GM11168 (cell line): Measurements from ENCODE around the gene ANXA3.
"Not testable (repeated sequence)": the region's sequence is repeated elsewhere in the genome, so short reads cannot be mapped to it uniquely, and the experiment has no call there.

Experiments used
- in situ Hi-C: fragments of 300-500 bp; cut with MboI; formaldehyde crosslinking; loops from one replicate; pipeline ENCODE4 v1.12.0; 2022; ENCODE audit warnings: low sequenced_read_pairs; ENCODE audit not compliant: unreplicated experiment

The ANXA3 gene

DNA sequence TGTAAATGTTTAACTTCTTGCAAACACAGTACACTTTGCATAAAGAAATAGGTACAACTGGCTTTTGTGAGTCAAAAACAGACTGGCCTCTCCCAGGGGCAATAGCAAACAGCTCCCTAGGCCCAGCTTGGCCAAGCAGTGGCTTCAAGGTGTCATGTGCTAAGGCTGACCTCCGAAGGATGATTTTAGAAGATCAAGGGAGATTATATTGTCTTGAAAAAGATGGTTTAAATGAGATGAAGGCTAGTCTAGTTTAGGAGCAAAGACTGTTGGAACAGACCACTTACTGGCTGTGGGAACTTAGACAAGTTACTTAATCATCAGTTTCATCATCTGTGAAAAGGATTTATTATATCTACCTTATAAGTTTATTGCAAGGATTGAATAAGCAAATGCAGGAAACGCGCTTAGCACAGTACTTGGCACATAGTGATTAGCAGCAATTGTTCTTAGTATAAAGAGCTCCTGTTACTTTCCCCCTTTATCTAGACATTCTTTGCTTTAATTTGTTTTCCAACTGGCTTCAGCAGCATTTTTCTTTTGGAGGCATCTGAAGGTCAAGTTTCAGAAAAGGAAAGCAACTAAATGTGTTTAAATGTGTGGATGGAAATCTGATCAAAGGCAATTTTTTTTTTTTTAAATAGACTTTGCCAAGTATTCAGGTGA lies 17.2 kb downstream of the ANXA3 start:
- in situ Hi-C loops, result no loop called here

DNA sequence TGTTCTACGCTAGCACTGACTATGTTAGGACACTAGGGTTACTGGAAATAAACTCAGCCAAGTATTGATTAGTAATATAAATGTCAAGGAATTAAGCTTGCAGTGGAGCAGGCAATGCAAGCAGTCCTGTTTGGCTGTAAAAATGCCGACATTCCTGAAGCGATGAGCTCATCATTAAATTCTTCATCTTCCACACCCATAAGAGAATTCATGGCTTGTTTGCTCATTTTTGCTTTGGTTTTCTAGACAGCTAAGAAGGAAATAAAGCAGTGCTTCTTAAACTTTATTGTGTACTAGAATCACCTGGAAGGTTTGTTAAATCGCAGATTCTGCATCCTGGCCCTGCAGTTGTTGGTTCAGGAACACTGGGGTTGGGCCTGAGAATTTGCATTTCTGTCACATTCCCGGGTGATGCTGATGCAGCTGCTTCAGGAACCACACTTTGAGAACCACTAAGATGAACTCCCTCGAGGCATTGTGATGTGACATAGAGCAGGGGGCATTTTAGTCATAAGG lies 17.8 kb downstream of the ANXA3 start:
- in situ Hi-C loops, result no loop called here

DNA sequence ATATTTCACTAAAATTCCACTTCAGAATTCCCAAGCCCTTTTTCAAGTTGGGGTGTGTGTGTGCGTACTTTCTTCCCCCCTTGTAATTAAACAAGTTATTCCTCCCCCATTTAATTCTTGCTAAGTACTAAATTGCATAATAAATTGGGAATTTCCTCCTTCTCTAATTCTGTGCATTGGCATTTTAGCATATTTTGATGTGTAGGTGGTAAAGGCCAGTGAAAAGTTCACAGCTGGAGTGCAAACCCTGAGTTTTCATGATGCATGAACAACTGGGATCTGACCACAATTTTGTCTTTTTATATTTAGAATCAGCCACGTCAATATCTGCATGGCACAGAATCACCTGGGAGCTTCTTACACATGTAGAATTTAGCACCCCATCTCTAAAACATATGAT lies 18.5 kb downstream of the ANXA3 start:
- in situ Hi-C loops, result no loop called here

DNA sequence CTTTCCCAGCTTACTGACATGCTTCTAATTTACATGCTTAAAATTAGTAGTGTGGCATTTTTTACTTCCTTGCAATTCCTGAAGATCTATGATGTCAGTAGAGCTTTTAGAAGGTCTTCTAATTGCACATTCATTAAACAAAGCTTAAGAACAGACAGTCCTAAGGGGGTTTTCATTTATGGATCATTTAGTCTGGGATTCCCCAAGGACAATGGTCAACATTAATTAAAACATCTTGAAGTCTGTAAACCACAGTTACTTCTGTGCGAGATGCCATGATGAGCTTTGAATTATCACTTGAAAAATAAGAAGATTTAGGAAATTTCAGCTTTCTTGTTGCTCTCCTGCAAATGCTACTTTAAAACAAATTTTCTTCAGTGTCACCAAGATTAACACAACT lies 20.2 kb downstream of the ANXA3 start:
- in situ Hi-C loops, result no loop called here

DNA sequence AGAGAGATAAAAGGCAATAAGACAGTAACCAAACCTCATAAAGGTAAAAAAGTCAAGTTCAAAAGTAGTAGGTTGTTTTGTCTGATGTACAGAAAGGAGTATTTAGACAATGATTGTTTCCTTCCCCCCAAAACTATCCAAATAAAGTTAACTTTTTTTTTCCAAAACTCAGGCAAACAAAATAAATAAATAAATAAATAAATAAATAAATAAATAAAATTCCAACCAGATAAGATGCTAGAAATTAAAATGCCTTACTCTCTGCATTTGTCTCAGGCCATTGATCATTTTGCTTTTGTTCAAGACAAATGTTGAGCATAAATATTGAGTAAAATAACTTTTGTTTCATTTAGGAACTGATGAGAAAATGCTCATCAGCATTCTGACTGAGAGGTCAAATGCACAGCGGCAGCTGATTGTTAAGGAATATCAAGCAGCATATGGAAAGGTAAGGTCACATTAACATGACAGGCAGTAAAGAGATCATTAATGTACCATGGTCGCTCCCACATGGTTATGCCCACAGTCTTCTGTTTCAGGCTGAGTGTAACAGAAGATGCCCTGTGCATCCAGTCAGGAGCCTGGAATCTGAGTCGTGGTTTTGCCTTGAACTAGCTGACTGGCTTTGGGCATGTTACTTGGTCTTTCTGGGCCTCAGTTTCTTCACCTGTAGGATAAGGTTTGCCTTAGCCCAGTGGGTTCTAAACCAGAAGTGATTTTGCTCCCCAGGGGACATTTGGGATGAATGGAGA lies 27.3 kb downstream of the ANXA3 start:
- in situ Hi-C loops, result no loop called here

DNA sequence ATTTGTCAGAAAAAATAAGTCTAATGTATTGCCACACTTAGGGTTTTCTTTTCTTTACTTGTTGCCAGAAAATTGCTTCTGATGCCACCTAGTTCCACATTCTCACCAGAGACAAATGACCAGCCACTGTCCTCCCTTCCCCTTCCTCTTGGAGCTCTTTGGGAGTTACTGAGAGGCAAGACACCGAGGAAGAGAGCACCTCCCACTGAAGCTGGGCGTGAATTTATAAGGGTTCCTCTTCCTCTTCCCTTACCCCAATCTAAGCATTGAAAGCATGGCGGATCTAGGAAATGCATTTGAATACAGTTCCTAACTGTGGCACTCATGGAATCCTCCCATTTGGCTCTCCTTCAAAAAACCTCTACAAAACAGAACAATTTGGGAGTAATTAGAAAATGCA lies 30.0 kb downstream of the ANXA3 start:
- in situ Hi-C loops, result no loop called here

DNA sequence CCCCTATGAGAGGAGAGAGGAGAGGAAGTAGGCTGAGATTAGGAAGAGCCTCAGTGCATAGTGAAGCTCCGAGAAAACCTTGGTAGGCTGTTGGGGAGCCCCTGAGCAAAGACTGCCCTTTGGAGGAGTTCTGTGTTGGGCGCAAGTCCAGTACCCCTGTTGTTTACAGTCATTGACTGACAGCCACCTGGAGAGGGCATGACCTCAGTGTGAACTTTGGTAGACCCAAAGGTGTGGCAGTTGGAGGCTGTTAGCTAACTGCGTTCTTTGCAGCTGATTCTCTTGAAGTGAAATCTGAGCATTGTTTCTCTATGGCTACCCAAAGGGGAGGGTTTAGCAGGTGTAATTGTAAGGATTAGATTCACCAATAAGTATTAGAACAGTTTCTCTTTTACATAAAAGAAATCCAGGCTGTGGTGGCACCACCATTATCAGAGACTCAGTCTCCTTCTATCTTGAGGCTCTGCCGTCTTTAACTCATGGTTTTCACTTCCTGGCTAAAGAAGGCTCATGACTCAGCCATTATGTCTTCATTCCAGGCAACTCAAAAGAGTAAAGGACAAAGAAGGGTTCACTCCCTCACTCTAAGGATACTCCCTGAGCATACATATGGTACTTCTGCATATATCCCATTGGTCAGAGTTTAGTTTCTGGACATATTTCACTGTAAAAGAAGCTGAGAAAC lies 33.4 kb downstream of the ANXA3 start:
- in situ Hi-C loops, result no loop called here

DNA sequence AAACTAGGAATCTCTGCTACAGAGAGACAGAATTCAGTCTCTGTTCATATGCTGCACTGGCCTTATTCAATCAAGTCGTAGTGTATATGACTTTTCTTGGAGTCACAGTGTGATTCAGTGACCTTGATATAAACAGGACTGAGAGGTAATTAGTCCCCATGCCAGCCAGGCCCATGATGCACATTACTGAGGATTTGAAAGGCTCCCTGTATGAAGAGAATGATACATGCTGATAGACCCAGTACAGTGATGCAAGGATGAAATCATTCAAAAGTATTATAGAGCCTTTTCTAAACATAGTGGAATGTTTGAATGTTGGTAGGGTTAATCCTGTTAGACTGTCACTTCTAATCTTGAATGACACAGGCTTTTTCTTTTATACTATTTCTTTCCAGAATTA lies 34.1 kb downstream of the ANXA3 start:
- in situ Hi-C loops, result no loop called here

DNA sequence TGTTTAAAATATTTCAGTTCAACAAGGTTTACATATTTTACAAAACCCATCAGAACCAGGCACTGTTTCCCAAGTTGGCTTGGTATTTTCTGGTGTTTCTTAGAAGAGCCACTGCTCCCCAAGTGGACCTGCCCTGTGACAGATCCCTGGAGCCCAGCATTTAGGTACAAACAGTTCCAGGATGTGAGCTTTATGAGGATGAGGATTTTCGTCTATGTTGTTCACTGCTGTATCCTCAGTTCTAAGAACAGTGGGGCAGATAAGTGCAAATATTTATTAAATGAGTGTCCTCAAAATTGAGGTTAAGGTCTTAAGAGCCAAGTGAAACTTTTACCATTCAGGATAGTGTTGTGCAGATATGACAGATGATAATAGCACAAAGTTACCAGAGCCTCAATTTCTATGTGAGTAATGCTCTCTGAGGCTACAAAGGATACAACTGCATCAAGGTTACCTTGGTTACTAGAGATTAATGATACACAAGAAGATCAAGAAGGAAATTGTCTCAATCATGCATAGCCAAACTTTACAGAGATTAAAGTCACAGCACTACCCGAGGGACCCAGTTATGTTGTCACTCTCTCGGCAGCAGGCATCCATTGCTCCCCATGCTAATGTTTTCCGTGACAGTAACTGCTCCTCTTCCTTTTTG lies 37.5 kb downstream of the ANXA3 start:
- in situ Hi-C loops, result no loop called here

DNA sequence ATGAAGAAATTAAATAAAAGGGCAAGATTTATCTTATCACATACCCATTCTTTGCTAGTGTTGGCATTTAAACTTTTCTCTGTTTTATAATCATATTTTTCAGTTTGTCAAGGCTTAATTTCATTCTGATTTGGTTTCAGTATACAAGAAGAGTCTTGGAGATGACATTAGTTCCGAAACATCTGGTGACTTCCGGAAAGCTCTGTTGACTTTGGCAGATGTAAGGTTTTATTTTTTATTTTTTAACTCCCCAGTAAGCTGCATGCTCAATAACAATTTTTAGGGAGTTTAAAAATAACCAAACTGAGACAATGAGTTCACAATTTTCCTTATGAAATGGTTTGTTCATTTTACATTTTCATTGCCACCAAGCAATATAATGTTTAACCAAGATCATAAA lies 39.8 kb downstream of the ANXA3 start:
- in situ Hi-C loops, result no loop called here

DNA sequence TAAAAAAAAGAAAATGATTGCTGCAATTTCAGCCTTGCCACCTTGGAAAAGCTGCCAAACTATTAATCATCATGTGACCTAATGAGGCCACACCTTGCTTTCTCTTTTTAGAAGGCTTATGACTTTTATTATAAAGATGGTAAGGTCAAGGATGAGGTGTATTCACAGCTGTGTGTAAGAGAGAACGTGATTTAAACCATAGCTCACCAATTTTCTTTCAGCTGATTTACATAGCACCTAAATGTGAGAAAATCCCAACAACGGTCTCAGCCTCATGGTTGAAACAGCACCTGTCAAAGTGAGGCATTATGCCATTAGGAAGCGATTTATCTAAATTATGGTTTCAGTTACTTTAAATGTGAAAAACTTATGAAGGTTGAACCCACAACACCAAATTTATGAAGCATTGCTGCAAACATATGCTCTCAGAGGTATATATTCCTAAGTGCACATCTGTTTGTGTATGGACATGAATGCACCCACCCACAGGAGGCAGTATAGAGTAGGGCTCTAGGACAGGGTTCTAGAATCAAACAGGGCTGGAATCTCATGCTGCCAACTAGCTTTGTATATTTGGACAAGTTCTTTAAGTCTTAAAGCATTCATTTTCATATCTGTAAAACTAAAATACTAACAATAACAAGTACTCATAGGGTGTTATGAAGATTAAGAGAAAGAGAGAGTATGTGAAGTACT lies 40.7 kb downstream of the ANXA3 start:
- in situ Hi-C loops, result no loop called here

DNA sequence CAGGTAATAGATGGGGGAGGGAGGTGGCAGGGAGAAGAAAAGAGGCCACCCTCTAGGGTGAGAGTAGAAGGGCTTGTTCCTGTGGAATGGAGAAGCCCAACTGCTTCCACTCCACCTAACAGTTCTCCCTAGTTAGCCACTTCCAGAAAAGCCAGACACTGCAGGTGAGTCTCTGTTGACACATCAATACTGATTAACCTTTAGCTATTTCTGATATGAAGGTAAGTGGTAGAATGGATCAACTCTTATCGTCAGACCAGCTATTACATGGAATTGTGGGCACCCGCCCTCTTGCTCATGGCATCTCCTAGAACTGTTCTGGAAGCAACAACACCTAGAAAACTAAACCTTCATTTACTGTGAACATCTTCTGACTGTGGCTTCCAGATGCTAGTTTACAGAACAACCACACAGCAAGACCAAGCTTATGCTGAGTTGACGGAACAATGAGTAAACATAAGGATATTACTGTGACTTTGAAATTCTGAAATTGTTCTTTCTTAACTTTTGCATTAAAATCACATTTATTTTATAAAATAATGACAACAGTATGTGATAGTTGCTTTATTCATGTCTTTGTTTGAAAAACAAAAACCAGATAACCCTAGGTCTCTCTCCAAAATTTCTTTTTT lies 44.7 kb downstream of the ANXA3 start:
- in situ Hi-C loops, result no loop called here

DNA sequence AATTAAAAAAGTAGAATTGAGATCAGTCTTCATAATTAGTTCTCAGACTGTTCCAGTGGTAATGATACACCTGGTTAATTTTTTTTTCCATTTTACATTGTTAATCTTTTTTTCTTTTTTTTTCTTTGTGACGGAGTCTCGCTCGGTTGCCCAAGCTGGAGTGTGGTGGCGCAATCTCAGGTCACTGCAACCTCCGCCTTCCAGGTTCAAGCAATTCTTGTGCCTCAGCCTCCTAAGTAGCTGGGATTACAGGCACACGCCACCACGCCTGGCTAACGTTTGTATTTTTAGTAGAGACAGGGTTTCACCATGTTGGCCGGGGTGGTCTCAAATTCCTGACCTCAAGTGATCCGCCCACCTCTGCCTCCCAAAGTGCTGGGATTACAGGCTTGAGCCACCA lies 46.9 kb downstream of the ANXA3 start:
- in situ Hi-C loops, result not testable (repeated sequence)

DNA sequence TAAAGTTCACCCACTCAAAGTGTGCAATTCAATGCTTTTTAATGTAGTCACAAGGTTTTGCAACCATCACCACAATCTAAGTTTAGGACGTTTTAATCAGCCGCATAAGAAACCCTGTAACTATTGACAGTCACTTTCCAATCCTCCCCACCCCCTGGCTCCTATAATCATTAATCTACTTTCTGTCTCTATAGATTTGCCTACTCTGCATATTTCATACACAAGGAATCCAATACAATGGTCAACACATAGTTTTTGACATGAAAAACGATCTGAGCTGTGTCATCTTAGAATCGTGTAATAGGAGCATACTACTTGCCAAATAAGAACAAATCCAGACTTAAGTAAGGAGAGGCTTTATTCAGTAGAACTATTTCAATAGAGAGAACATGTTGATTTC lies 47.6 kb downstream of the ANXA3 start:
- in situ Hi-C loops, result no loop called here

DNA sequence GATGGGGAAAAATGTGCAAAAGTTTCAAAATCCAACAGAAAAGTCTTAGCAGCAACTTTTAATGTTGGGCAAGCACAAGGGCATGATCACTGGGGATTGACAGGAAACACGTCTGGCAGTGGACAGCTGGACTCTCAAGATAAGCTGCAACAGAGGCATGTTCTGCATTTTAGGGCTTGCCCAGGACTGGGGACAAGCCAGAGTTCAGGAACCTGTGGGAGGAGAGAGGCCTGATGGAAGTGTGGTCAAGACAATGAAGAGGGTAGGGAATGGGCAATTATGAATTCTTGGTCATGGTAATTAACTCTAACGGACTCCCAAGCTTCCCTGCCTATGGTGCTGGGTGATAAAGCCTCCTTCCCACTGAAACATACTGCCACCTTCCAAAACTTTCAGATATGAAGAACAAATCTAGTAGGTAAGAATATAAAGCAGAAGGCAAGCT lies 48.4 kb downstream of the ANXA3 start:
- in situ Hi-C loops, result loop anchor here (5.0 kb wide), 1 partner anchor 257 kb away; no protein-coding TSS in a partner anchor

DNA sequence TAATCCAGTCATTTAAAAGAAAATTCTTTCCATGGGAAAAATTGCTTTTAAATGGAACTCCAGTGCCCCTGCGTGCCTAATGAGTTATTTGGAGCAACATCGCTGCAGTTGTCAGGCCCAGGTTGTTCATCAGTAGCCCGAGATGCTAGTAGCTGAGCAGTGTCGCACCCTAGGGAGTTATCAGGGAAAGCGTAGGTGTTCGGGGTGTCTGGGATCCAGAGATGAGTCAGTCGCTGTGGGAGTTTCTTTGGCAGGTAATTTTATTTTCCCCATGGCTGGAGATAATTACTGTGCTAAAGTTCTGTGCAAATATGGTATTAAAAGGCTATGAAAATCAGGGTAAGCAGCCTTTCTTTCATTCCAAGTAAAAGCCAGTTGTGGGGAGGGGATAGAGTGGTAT lies 49.4 kb downstream of the ANXA3 start:
- in situ Hi-C loops, result loop anchor here (5.0 kb wide), 1 partner anchor 256 kb away; no protein-coding TSS in a partner anchor

DNA sequence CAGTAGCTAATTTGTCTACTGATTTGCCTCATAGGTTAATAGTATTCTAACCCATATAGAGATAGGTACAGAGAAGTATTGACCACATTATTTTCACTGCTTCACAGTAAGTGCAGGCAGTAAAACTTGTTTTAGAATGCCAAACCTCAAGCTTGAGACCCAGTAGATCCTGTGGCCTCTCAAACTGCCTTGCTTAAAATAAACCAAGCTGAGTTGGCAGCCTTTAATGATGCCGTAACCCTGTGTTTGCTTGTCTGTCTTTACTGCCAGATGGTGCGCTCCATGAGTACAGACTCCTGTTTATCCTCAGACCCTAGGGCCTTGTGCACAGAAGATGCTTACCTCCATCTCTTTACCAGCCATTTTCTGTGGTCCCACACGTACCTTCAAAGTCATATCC lies 50.8 kb downstream of the ANXA3 start:
- in situ Hi-C loops, result loop anchor here (5.0 kb wide), 1 partner anchor 255 kb away; no protein-coding TSS in a partner anchor

DNA sequence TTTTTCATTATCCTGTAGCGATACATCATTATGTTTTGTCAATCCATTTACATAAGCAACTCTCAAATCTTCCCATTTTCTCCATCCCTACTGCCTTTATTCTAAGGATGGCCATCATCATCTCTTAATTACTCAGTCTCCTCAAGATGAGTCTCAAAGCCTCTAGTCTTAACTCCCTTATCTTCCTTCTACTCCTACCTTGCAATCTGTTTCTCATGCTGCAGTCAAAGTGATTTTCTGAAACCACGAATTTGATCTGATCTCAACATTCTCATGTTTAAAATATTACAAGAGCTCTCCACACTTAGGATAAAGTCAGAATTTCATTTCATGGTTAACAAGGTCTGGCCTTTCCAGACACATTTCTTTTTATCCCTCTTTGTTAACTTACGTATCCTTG lies 51.8 kb downstream of the ANXA3 start:
- in situ Hi-C loops, result loop anchor here (5.0 kb wide), 1 partner anchor 254 kb away; no protein-coding TSS in a partner anchor

DNA sequence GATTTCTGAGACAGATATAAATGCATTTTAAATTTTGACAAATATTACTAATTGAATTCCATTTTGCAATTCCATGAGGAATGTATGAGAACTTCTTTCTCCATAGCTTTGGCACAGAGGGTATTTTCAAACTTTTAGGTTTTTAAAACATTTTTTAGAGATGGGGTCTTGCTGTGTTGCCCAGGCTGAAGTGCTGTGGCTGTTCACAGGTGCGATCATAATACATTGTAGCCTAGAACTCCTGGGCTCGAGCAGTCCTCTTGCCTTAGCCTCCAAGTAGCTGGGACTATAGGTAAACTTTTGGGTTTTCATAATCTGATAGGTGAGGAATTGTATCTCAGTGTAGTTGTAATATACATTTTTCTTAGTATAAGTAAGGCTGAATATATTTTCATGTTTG lies 53.4 kb downstream of the ANXA3 start:
- in situ Hi-C loops, result loop anchor here (5.0 kb wide), 1 partner anchor 252 kb away; no protein-coding TSS in a partner anchor
